Stimulated activated CD4-positive, alpha-beta T cell treated with anti-CD3 and anti-CD28 coated beads, Interleukin-12 subunit alpha, Interleukin-12 subunit beta, amount 100 ng/mL, for 24 hours (primary cell): Measurements from ENCODE around the gene KRTAP22-2.

Experiments used
- DNase-seq, 2 experiments: peaks; one replicate each; pipeline ENCODE4 v3.0.0-alpha.2; 2020; ENCODE audit warnings: low read depth in 2 of 2

Gene KRTAP22-2

GRCh38 chr21:30590297-30590696 lies at the start of gene KRTAP22-2:
Gene KRTAP22-2, minus strand, starts transcription at chr21:30590397.
- DNase-seq = no peak

GRCh38 chr21:30638686-30639085 lies 48.5 kb upstream of the KRTAP22-2 start:
- DNase-seq = no peak

GRCh38 chr21:30634906-30635305 lies 44.7 kb upstream of the KRTAP22-2 start, which contains the start of gene KRTAP20-2:
Gene KRTAP20-2, plus strand, starts transcription at chr21:30635206. Its CDS starts 58 bp downstream, at chr21:30635264.
- DNase-seq = no peak

GRCh38 chr21:30629200-30629599 lies 39.0 kb upstream of the KRTAP22-2 start:
- no peak for DNase-seq

- DNase-seq = no peak
Observed at GRCh38 chr21:30628109-30628508, 37.9 kb upstream of the KRTAP22-2 start.

- DNase-seq = no peak
Observed at GRCh38 chr21:30625449-30626165, 35.4 kb upstream of the KRTAP22-2 start.

- DNase-seq = no peak
Observed at GRCh38 chr21:30623362-30623761, 33.2 kb upstream of the KRTAP22-2 start.

- no peak for DNase-seq
Observed at GRCh38 chr21:30620522-30620921, 30.3 kb upstream of the KRTAP22-2 start, which contains the start of gene KRTAP20-4. Gene KRTAP20-4, plus strand, starts transcription at chr21:30620627.

GRCh38 chr21:30620080-30620479 lies 29.9 kb upstream of the KRTAP22-2 start:
- DNase-seq = no peak

GRCh38 chr21:30616125-30616524 lies 25.9 kb upstream of the KRTAP22-2 start, which contains the start of gene KRTAP20-1:
Gene KRTAP20-1, plus strand, starts transcription at chr21:30616425. Its CDS starts 30 bp downstream, at chr21:30616455.
- no peak for DNase-seq

- DNase-seq = no peak
Observed at GRCh38 chr21:30615199-30615598, 25.0 kb upstream of the KRTAP22-2 start.

GRCh38 chr21:30613836-30614235 lies 23.6 kb upstream of the KRTAP22-2 start, which contains the start of gene KRTAP6-1:
Gene KRTAP6-1, minus strand, starts transcription at chr21:30613930. Its CDS starts 26 bp downstream, at chr21:30613904.
- no peak for DNase-seq

GRCh38 chr21:30612132-30612531 lies 21.9 kb upstream of the KRTAP22-2 start:
- DNase-seq = no peak

- DNase-seq = no peak
Observed at GRCh38 chr21:30605968-30606367, 15.8 kb upstream of the KRTAP22-2 start.

GRCh38 chr21:30600787-30601186 lies 10.6 kb upstream of the KRTAP22-2 start, which contains the start of gene KRTAP22-1:
Gene KRTAP22-1, plus strand, starts transcription at chr21:30601087.
- no peak for DNase-seq

- DNase-seq = no peak
Observed at GRCh38 chr21:30598802-30599201, 8.6 kb upstream of the KRTAP22-2 start, which contains the start of gene KRTAP6-2. Gene KRTAP6-2, minus strand, starts transcription at chr21:30598902. Its CDS starts 28 bp downstream, at chr21:30598874.

- no peak for DNase-seq
Observed at GRCh38 chr21:30592140-30592539, 1.9 kb upstream of the KRTAP22-2 start, which contains the start of gene KRTAP6-3. Gene KRTAP6-3, plus strand, starts transcription at chr21:30592440. Its CDS starts 6 bp downstream, at chr21:30592446.

GRCh38 chr21:30582870-30583269 lies 7.3 kb downstream of the KRTAP22-2 start:
- no peak for DNase-seq

GRCh38 chr21:30580132-30580531 lies 10.1 kb downstream of the KRTAP22-2 start:
- DNase-seq = no peak

- DNase-seq = no peak
Observed at GRCh38 chr21:30579346-30579745, 10.9 kb downstream of the KRTAP22-2 start.

- DNase-seq = no peak
Observed at GRCh38 chr21:30577766-30578165, 12.4 kb downstream of the KRTAP22-2 start.

GRCh38 chr21:30567617-30568016 lies 22.6 kb downstream of the KRTAP22-2 start:
- DNase-seq = no peak

- no peak for DNase-seq
Observed at GRCh38 chr21:30563630-30564029, 26.6 kb downstream of the KRTAP22-2 start.
